ENCODE results near the gene DNAJC5. TPM values are rescaled to one million over a fixed set of nuclear protein-coding genes. Genes with fewer than 3 reads are reported as not detected.
"Not testable (repeated sequence)": the region's sequence is repeated elsewhere in the genome, so short reads cannot be mapped to it uniquely, and the experiment has no call there.

DNAJC5 gene
- total and polyA plus RNA-seq, 12 donors = 19.5 to 52.2 (median 38.3) TPM

DNA sequence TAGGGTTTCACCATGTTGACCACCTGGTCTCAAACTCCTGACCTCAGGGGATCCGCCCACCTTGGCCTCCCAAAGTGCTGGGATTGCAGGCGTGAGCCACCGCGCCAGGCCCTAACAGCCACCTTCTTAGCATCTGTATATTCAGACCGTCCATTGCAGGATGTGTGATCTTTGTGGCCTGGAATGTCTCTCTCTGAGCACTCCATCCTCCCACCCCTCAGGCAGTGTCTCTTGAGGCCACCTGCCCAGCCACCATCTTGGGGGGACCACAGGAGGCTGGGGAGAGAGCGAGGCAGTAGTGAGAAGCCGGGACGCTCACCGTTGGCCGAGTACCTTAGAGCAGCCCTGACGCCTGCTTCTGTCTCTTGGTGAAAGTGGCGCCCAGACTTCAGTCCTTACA is 18.8 kb downstream of the DNAJC5 start:
- no peak for DNase-seq
- no peak overlapping the region for H3K27ac ChIP-seq
- 96% methylated on average over 12 of the region's 12 CpGs for WGBS, 2 donors
- H3K4me3 ChIP-seq = no peak overlapping the region
- ATAC-seq = no peak
- peaks cover 0 to 15% (median 11%) of the 10 kb centered on the region in 9 donors for H3K36me3 ChIP-seq
- TF ChIP-seq, protein P1, sequence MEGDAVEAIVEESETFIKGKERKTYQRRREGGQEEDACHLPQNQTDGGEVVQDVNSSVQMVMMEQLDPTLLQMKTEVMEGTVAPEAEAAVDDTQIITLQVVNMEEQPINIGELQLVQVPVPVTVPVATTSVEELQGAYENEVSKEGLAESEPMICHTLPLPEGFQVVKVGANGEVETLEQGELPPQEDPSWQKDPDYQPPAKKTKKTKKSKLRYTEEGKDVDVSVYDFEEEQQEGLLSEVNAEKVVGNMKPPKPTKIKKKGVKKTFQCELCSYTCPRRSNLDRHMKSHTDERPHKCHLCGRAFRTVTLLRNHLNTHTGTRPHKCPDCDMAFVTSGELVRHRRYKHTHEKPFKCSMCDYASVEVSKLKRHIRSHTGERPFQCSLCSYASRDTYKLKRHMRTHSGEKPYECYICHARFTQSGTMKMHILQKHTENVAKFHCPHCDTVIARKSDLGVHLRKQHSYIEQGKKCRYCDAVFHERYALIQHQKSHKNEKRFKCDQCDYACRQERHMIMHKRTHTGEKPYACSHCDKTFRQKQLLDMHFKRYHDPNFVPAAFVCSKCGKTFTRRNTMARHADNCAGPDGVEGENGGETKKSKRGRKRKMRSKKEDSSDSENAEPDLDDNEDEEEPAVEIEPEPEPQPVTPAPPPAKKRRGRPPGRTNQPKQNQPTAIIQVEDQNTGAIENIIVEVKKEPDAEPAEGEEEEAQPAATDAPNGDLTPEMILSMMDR (IDR thresholded peaks at IDR 0.05) = no peak
- peaks cover 0 to 44% (median 25%) of the 10 kb centered on the region in 9 donors for H3K4me1 ChIP-seq
- peaks cover 0 to 12% (median 5%) of the 10 kb centered on the region in 11 donors for H3K9me3 ChIP-seq
- intact Hi-C loops (cut with DNase I) = loop anchor here in 2 of 10 donors (5.0 kb wide), 1 partner anchor 59 kb away; no protein-coding TSS in a partner anchor
- H3K27me3 ChIP-seq = no peaks in the 10 kb centered on the region

DNA sequence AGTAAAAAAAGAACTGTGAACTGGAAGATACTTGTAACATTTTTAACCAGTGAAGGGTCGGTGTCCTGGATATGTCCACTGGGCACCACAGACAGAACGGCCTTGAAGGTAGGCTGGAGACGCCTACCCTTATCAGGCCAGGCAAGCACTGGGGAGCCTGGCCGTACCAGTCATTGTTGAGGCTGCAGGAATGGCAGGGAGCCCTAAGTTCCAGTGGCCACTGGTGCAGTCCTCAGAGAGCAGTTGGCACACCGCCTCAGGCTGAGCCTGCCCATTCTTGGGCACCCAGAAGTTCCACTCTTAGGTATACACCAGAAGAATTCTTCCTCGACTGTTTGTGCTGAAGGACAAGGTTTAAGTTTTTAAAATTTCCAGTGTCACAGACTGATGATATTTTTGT is 20.5 kb downstream of the DNAJC5 start:
- H3K27me3 ChIP-seq = no peaks in the 10 kb centered on the region
- intact Hi-C loops (cut with DNase I) = no loop called here
- H3K27ac ChIP-seq = peak overlapping the region in 2 of 10 donors; percentile 2 to 16
- H3K36me3 ChIP-seq = peaks cover 0 to 26% (median 11%) of the 10 kb centered on the region in 9 donors
- ATAC-seq (peak; percentile 58 to 90 (median 76)), DNase-seq (peak; percentile 54 to 55)
- no peak overlapping the region for H3K4me3 ChIP-seq
- peaks cover 0 to 34% (median 15%) of the 10 kb centered on the region in 9 donors for H3K4me1 ChIP-seq
- TF ChIP-seq, protein P1 (IDR thresholded peaks at IDR 0.05) = no peak
- H3K9me3 ChIP-seq = peaks cover 0 to 12% (median 5%) of the 10 kb centered on the region in 11 donors
- whole genome bisulfite sequencing, 2 donors = 68 to 74% methylated on average over 6 of the region's 6 CpGs

DNA sequence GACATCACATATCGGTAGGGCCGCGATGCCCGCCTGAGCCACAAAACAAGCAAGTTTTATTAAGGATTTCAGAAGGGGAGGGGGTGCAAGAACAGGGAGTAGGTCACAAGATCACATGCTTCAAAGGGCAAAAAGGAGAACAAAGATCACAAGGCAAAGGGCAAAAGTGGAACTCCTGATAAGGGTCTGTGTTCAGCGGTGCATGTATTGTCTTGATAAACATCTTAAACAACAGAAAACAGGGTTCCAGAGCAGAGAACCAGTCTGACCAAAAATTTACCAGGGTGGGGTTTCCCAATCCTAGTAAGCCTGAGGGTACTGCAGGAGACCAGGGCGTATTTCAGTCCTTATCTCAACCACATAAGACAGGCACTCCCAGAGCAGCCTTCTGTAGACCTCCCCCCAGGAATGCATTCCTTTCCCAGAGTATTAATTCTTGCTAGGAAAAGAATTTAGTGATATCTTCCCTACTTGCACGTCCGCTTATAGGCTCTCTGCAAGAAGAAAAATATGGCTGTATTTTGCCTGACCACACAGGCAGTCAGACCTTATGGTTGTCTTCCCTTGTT is 21.5 kb downstream of the DNAJC5 start:
- H3K4me1 ChIP-seq = peaks cover 0 to 27% (median 8%) of the 10 kb centered on the region in 9 donors
- H3K4me3 ChIP-seq; ATAC-seq; H3K27ac ChIP-seq; H3K27me3 ChIP-seq; DNase-seq; intact Hi-C loops (cut with DNase I): not testable (repeated sequence)
- peaks cover 0 to 35% (median 11%) of the 10 kb centered on the region in 9 donors for H3K36me3 ChIP-seq
- WGBS, 2 donors = 94 to 95% methylated on average over 8 of the region's 8 CpGs
- H3K9me3 ChIP-seq = peaks cover 0 to 12% (median 5%) of the 10 kb centered on the region in 11 donors

DNA sequence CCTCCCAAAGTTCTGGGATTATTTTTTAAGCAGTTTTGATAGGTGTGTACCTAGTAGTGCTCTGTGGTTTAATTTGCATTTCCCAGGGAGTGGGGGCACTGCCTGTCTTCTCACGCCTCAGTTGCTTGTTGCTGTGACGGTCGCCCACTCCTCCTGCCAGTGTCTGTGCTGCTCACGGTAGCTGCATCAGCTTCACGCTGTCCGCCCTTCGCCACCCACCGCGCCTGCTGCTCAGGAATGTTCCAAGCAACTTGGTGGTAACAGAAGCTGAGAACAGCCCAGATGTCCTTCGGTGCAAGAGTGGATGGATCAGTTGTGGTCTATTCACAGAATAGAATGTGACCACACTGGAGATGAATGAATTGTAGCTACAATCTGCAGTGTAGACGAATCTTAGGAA is 22.9 kb downstream of the DNAJC5 start:
- no peak overlapping the region for H3K4me3 ChIP-seq
- H3K27me3 ChIP-seq = no peaks in the 10 kb centered on the region
- no peak overlapping the region for H3K27ac ChIP-seq
- ATAC-seq (no peak), DNase-seq (no peak)
- WGBS, 2 donors = 94 to 95% methylated on average over 11 of the region's 11 CpGs
- peaks cover 0 to 12% (median 5%) of the 10 kb centered on the region in 11 donors for H3K9me3 ChIP-seq
- H3K4me1 ChIP-seq = peaks cover 0 to 13% (median 3%) of the 10 kb centered on the region in 9 donors
- TF ChIP-seq, protein P1 (IDR thresholded peaks at IDR 0.05) = no peak
- H3K36me3 ChIP-seq = peaks cover 0 to 49% (median 11%) of the 10 kb centered on the region in 9 donors
- intact Hi-C loops (cut with DNase I) = no loop called here

GRCh38 chr20:63919130-63919529 is 24.2 kb downstream of the DNAJC5 start:
- no peak overlapping the region for H3K4me3 ChIP-seq
- ATAC-seq (no peak), DNase-seq (no peak)
- no peak overlapping the region for H3K27ac ChIP-seq
- 93 to 94% methylated on average over 18 to 19 of the region's 19 CpGs for WGBS, 2 donors
- H3K4me1 ChIP-seq = peaks cover 0 to 23% (median 0%) of the 10 kb centered on the region in 9 donors
- peaks cover 0 to 54% (median 11%) of the 10 kb centered on the region in 9 donors for H3K36me3 ChIP-seq
- TF ChIP-seq, protein P1 (IDR thresholded peaks at IDR 0.05) = no peak
- no peaks in the 10 kb centered on the region for H3K27me3 ChIP-seq
- peaks cover 0 to 12% (median 5%) of the 10 kb centered on the region in 11 donors for H3K9me3 ChIP-seq
- intact Hi-C loops (cut with DNase I) = no loop called here

All from heart right ventricle (tissue), 16 donors.